Gastroesophageal sphincter (tissue), 4 donors: ENCODE data around the gene GPR42. TPM values are rescaled to one million over a fixed set of nuclear protein-coding genes. Genes with fewer than 3 reads are reported as not detected.

ENCODE experiments used
- ATAC-seq: fragments of 150-250 bp; one replicate; pipeline ENCODE4 v1.9.1; 2016; ENCODE audit warnings: mild to moderate bottlenecking, moderate library complexity
- H3K27ac ChIP-seq, 4 donors: fragments of 200-600 bp; sonication (generic) in 3 of 4; 1 replicate in 3 of 4; 2 replicates in 1 of 4; pipeline ENCODE4 v1.5.1; 2016 to 2019
- H3K27me3 ChIP-seq: fragments of 200-600 bp; sonication (generic); one replicate; pipeline ENCODE4 v1.5.1; 2019
- H3K36me3 ChIP-seq, 2 donors: fragments of 200-600 bp; sonication (generic); one replicate each; pipeline ENCODE4 v1.5.1; 2019; ENCODE audit warnings: control low read depth in 1 of 2
- H3K4me1 ChIP-seq, 3 donors: fragments of 200-600 bp; sonication (generic); 1 replicate in 2 of 3; 2 replicates in 1 of 3; pipeline ENCODE4 v1.5.1; 2016 to 2019; ENCODE audit warnings: control low read depth in 2 of 3
- H3K4me3 ChIP-seq, 2 donors: fragments of 200-600 bp; sonication (generic); one replicate each; pipeline ENCODE4 v1.5.1; 2019; ENCODE audit warnings: mild to moderate bottlenecking in 1 of 2, moderate library complexity in 1 of 2
- H3K9me3 ChIP-seq, 3 donors: fragments of 200-600 bp; sonication (generic); one replicate each; pipeline ENCODE4 v1.5.1; 2017 to 2019; ENCODE audit warnings: control low read depth in 2 of 3
- EP300 ChIP-seq: sonication (generic); formaldehyde crosslinking; IDR thresholded peaks from one replicate; pipeline ENCODE4 v1.6.1; 2017; ENCODE audit warnings: antibody characterized with exemption, mild to moderate bottlenecking
- POLR2A ChIP-seq, 2 donors: fragments of 450-650 bp; IDR thresholded peaks; one replicate each; pipeline ENCODE4 v1.6.1; 2017; ENCODE audit warnings: antibody characterized with exemption in 2 of 2, mild to moderate bottlenecking in 2 of 2, moderate library complexity in 1 of 2
- POLR2AphosphoS5 ChIP-seq: sonication (generic); formaldehyde crosslinking; IDR thresholded peaks from one replicate; pipeline ENCODE4 v1.6.1; 2017; ENCODE audit warnings: antibody characterized with exemption
- WGBS, 2 donors: methylation state at CpG; one replicate each; pipeline ENCODE4 v1.1.5; 2018; ENCODE audit warnings: low coverage in 1 of 2; 5-methylcytosine and 5-hydroxymethylcytosine counted together
- total RNA-seq, 4 donors: library from RNA; depleted of rRNA; stranded (reverse); fragments of >200 nt; gene quantifications; one replicate each; pipeline ENCODE4 v1.1.0, GENCODE V29; 2016
- TF ChIP-seq, protein P1 (sequence below), 4 experiments: fragments of 200-600 bp in 2 of 4; fragments of 450-650 bp in 2 of 4; sonication (generic) in 1 of 4; IDR thresholded peaks; one replicate each; pipeline ENCODE4 v1.5.1; 2017 to 2019; ENCODE audit warnings: antibody characterized with exemption in 4 of 4, mild to moderate bottlenecking in 2 of 4, moderate library complexity in 2 of 4

The GPR42 gene
- total RNA-seq, 4 donors from 2014 or later, result not detected

GRCh38 chr19:35341565-35342225 is 29.2 kb upstream of the GPR42 start:
- WGBS, 2 donors, result 78 to 93% methylated on average over 8 to 11 of the region's 14 CpGs
- ATAC-seq, result no peak
- Histone ChIP-seq H3K9me3 (no peaks in the 10 kb centered on the region), H3K4me1 (no peaks in the 10 kb centered on the region), H3K36me3 (no peaks in the 10 kb centered on the region), H3K27me3 (peaks cover 47% of the 10 kb centered on the region), H3K27ac (no peak overlapping the region), H3K4me3 (no peak overlapping the region)
- TF ChIP-seq, protein P1, sequence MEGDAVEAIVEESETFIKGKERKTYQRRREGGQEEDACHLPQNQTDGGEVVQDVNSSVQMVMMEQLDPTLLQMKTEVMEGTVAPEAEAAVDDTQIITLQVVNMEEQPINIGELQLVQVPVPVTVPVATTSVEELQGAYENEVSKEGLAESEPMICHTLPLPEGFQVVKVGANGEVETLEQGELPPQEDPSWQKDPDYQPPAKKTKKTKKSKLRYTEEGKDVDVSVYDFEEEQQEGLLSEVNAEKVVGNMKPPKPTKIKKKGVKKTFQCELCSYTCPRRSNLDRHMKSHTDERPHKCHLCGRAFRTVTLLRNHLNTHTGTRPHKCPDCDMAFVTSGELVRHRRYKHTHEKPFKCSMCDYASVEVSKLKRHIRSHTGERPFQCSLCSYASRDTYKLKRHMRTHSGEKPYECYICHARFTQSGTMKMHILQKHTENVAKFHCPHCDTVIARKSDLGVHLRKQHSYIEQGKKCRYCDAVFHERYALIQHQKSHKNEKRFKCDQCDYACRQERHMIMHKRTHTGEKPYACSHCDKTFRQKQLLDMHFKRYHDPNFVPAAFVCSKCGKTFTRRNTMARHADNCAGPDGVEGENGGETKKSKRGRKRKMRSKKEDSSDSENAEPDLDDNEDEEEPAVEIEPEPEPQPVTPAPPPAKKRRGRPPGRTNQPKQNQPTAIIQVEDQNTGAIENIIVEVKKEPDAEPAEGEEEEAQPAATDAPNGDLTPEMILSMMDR (IDR thresholded peaks at IDR 0.05), result no peak
- TF ChIP-seq POLR2A (IDR thresholded peaks at IDR 0.05), result no peak
- TF ChIP-seq EP300, result no peak
- TF ChIP-seq POLR2AphosphoS5, result no peak

DNA sequence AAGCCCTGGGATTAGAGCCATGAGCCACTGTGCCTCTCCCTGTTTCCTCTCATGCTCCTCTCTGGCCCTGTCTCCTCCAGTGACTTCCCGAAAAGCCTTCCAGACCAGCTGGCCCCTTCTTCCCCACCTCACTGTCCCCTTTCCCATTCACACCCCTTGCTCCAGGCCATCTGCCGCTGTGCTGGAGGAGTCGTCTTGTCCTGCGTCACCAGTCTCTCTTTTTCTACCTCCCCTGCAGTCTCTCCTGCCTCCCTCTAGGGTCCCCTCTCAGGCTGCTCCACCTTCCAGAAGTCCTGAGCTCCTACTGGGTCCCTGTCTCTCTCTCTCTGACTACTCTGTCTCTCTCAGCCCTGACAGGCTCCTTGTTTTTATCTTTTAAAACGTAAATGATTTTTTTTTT is 28.4 kb upstream of the GPR42 start:
- H3K4me1 ChIP-seq, result no peaks in the 10 kb centered on the region
- ATAC-seq, result no peak
- H3K27ac ChIP-seq, result no peak overlapping the region
- H3K27me3 ChIP-seq, result peaks cover 43% of the 10 kb centered on the region
- 44 to 53% methylated on average over 4 to 5 of the region's 5 CpGs for WGBS, 2 donors
- H3K4me3 ChIP-seq, result no peak overlapping the region
- no peaks in the 10 kb centered on the region for H3K9me3 ChIP-seq
- TF ChIP-seq POLR2A (IDR thresholded peaks at IDR 0.05), result no peak
- no peak for TF ChIP-seq EP300
- TF ChIP-seq POLR2AphosphoS5, result no peak
- TF ChIP-seq, protein P1 (IDR thresholded peaks at IDR 0.05), result no peak
- no peaks in the 10 kb centered on the region for H3K36me3 ChIP-seq

DNA sequence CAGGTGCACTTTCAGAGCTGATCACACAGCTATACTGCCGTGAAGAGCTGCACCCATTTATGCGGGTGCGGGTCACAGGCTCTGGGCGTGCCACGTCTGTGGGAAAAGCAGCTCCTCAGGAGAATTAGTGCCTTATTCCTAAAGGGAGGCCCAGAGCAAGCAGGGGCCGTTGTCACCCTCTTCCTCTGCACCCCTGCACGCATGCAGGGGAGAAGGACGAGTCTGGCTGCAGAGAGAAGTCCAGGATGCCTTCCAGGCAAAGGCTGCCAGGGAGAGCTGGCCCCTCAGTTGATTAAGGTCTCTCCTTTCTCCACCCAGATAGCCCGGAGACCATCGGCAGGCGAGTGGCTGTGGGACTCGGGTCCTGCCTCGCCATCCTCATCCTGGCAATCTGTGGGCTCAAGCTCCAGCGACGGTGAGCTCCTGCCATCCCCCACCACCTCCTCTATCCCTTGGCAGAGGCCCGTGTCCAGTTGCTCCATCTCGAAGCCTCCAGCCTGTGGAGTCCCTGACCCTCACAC is 26.3 kb upstream of the GPR42 start:
- TF ChIP-seq POLR2A (IDR thresholded peaks at IDR 0.05), result no peak
- no peak for TF ChIP-seq POLR2AphosphoS5
- no peak for TF ChIP-seq EP300
- TF ChIP-seq, protein P1 (IDR thresholded peaks at IDR 0.05), result no peak
- no peak overlapping the region for H3K27ac ChIP-seq
- no peak for ATAC-seq
- H3K27me3 ChIP-seq, result peaks cover 34% of the 10 kb centered on the region
- no peak overlapping the region for H3K4me3 ChIP-seq
- WGBS, 2 donors, result 100% methylated on average over 1 of the region's 17 CpGs; no CpG with 5 or more reads in 1 of the 2 donors
- no peaks in the 10 kb centered on the region for H3K36me3 ChIP-seq
- no peaks in the 10 kb centered on the region for H3K9me3 ChIP-seq
- H3K4me1 ChIP-seq, result no peaks in the 10 kb centered on the region

- Histone ChIP-seq H3K27ac (no peak overlapping the region), H3K9me3 (no peaks in the 10 kb centered on the region), H3K4me1 (no peaks in the 10 kb centered on the region), H3K36me3 (no peaks in the 10 kb centered on the region), H3K27me3 (peaks cover 45% of the 10 kb centered on the region), H3K4me3 (no peak overlapping the region)
- no peak for ATAC-seq
- WGBS, 2 donors, result 60% methylated on average over 1 of the region's 11 CpGs; no CpG with 5 or more reads in 1 of the 2 donors
- no peak for TF ChIP-seq POLR2AphosphoS5
- no peak for TF ChIP-seq EP300
- no peak for TF ChIP-seq POLR2A (IDR thresholded peaks at IDR 0.05)
- TF ChIP-seq, protein P1 (IDR thresholded peaks at IDR 0.05), result no peak
Measured at GRCh38 chr19:35345671-35346111, 25.2 kb upstream of the GPR42 start.
